ENCODE measurements around the gene CNOT9.

GRCh38 chr2:218623366-218623705, 54.7 kb downstream of the CNOT9 start:
- TF ChIP-seq POLR2A (IDR thresholded peaks at IDR 0.05; ENCODE audit: low read depth, low read length), result no peak
- no peak for TF ChIP-seq POLR2AphosphoS5 (IDR thresholded peaks at IDR 0.05; ENCODE audit: low read depth, low read length)
- no peak for TF ChIP-seq POU2F2 (IDR thresholded peaks at IDR 0.05; ENCODE audit: low read depth, low read length)
- TF ChIP-seq TAF1 (IDR thresholded peaks at IDR 0.05; ENCODE audit: low read depth, low read length), result no peak
- no peak for TF ChIP-seq PAX5 (IDR thresholded peaks at IDR 0.05; ENCODE audit: insufficient read depth, low read length, severe bottlenecking)
- TF ChIP-seq SPI1 (IDR thresholded peaks at IDR 0.05; ENCODE audit: low read depth, low read length), result no peak

All from GM12891 (cell line).